Kidney (tissue), 14 donors: ENCODE measurements around the gene RNF207. TPM values are rescaled to one million over a fixed set of nuclear protein-coding genes. Genes with fewer than 3 reads are reported as not detected.

ENCODE experiments used
- DNase-seq, 5 donors: peaks; one replicate each; pipeline ENCODE4 v3.0.0-alpha.2; 2013 to 2020
- FAIRE-seq: peaks from 2 replicates; lab custom pipeline; 2012; peaks lifted over from hg19 to GRCh38; lab: Jason Lieb, UNC
- H3K27ac ChIP-seq, 2 donors: one replicate each; pipeline ENCODE4 v1.7.0; 2013; ENCODE audit warnings: low read depth in 2 of 2, low read length in 2 of 2, inconsistent platforms in 1 of 2
- H3K27me3 ChIP-seq: one replicate; pipeline ENCODE4 v1.7.1; 2013; ENCODE audit warnings: low read length, inconsistent platforms; ENCODE audit not compliant: control insufficient read depth, insufficient read depth
- H3K36me3 ChIP-seq, 3 donors: one replicate each; pipeline versions ENCODE4 v1.7.0 to v1.7.1; 2013; ENCODE audit warnings: low read length in 3 of 3, control low read depth in 1 of 3, inconsistent platforms in 1 of 3; ENCODE audit not compliant: insufficient read depth in 3 of 3, control insufficient read depth in 2 of 3
- H3K4me1 ChIP-seq, 3 donors: one replicate each; pipeline versions ENCODE4 v1.7.0 to v1.7.1; 2013; ENCODE audit warnings: low read length in 3 of 3, inconsistent platforms in 1 of 3, low read depth in 1 of 3; ENCODE audit not compliant: control insufficient read depth in 2 of 3, insufficient read depth in 2 of 3
- H3K4me3 ChIP-seq, 3 donors: one replicate each; pipeline versions ENCODE4 v1.7.0 to v1.8.1; 2013; ENCODE audit warnings: low read length in 3 of 3, control low read depth in 1 of 3, inconsistent platforms in 1 of 3
- H3K9ac ChIP-seq, 3 donors: one replicate each; pipeline versions ENCODE4 v1.7.0 to v1.7.1; 2013; ENCODE audit warnings: low read length in 3 of 3, control low read depth in 1 of 3, inconsistent platforms in 1 of 3
- H3K9me3 ChIP-seq, 3 donors: one replicate each; pipeline versions ENCODE4 v1.7.0 to v1.7.1; 2013; ENCODE audit warnings: low read length in 3 of 3, control low read depth in 1 of 3, inconsistent platforms in 1 of 3; ENCODE audit not compliant: control insufficient read depth in 2 of 3, insufficient read depth in 1 of 3
- intact Hi-C: fragments of 100-400 bp; cut with DNase I; formaldehyde crosslinking; loops from one replicate; pipeline ENCODE4 v1.11.1; 2022
- polyA plus RNA-seq: library from polyadenylated mRNA; stranded (reverse); fragments of 350-450 nt; fragmentation: Illumina TruSeq; extraction: RNeasy Lipid Tissue Mini Kit (QIAGEN cat#74804); gene quantifications from one replicate; pipeline ENCODE4 v1.2.3, GENCODE V29; 2014; ENCODE audit warnings: low read depth, low replicate concordance; ENCODE audit not compliant: insufficient read depth
- total RNA-seq: library from RNA; stranded (reverse); fragmentation: NEBNext Ultra II Directional; extraction: Animal tissue kit (Norgen Biotek cat#: 25700); gene quantifications from one replicate; pipeline ENCODE4 v1.2.1, GENCODE V29; 2021
- TF ChIP-seq, protein P1 (sequence below): IDR thresholded peaks from 3 replicates; pipeline ENCODE4 v1.5.1; 2012; ENCODE audit warnings: mild to moderate bottlenecking, moderate library complexity, borderline replicate concordance; ENCODE audit not compliant: insufficient read depth; ENCODE audit errors: extremely low read depth
- donor health status: control.
- donor health status: control.
- donor health status: control.
- donor health status: control.
- donor health status: control.
- donor health status: DM: yes; HTN: yes; CAD: no.
- donor health status: Normal renal cell carcinoma (clear cell type).

RNF207 gene
- total and polyA plus RNA-seq, 2 donors from 2014 or later: 7.7 to 43.6 TPM

- Histone ChIP-seq H3K9ac (no peak overlapping the region), H3K27me3 (peaks cover 29% of the 10 kb centered on the region), H3K4me1 (peaks cover 0 to 6% (median 0%) of the 10 kb centered on the region in 3 donors), H3K27ac (no peak overlapping the region), H3K4me3 (no peak overlapping the region), H3K36me3 (no peaks in the 10 kb centered on the region), H3K9me3 (peaks cover 0 to 2% (median 0%) of the 10 kb centered on the region in 3 donors)
- DNase-seq (peak in 1 of 5 donors; percentile 15), FAIRE-seq (no peak)
- intact Hi-C loops: no loop called here
- TF ChIP-seq, protein P1, sequence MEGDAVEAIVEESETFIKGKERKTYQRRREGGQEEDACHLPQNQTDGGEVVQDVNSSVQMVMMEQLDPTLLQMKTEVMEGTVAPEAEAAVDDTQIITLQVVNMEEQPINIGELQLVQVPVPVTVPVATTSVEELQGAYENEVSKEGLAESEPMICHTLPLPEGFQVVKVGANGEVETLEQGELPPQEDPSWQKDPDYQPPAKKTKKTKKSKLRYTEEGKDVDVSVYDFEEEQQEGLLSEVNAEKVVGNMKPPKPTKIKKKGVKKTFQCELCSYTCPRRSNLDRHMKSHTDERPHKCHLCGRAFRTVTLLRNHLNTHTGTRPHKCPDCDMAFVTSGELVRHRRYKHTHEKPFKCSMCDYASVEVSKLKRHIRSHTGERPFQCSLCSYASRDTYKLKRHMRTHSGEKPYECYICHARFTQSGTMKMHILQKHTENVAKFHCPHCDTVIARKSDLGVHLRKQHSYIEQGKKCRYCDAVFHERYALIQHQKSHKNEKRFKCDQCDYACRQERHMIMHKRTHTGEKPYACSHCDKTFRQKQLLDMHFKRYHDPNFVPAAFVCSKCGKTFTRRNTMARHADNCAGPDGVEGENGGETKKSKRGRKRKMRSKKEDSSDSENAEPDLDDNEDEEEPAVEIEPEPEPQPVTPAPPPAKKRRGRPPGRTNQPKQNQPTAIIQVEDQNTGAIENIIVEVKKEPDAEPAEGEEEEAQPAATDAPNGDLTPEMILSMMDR: no peak
These were observed 31.1 kb upstream of the RNF207 start for GRCh38 chr1:6174621-6175410.

- Histone ChIP-seq H3K27me3 (peaks cover 29% of the 10 kb centered on the region), H3K36me3 (no peaks in the 10 kb centered on the region), H3K27ac (no peak overlapping the region), H3K9me3 (peaks cover 0 to 2% (median 0%) of the 10 kb centered on the region in 3 donors), H3K4me1 (peaks cover 0 to 6% (median 0%) of the 10 kb centered on the region in 3 donors), H3K4me3 (no peak overlapping the region), H3K9ac (no peak overlapping the region)
- FAIRE-seq (no peak), DNase-seq (peak in 1 of 5 donors; percentile 8)
- TF ChIP-seq, protein P1: no peak
- intact Hi-C loops: no loop called here
These were observed 30.5 kb upstream of the RNF207 start for GRCh38 chr1:6175411-6175828.

GRCh38 chr1:6176779-6177178 is 29.1 kb upstream of the RNF207 start:
- Histone ChIP-seq H3K9ac (no peak overlapping the region), H3K36me3 (no peaks in the 10 kb centered on the region), H3K27me3 (peaks cover 34% of the 10 kb centered on the region), H3K27ac (no peak overlapping the region), H3K4me1 (peaks cover 0 to 6% (median 0%) of the 10 kb centered on the region in 3 donors), H3K4me3 (no peak overlapping the region), H3K9me3 (peaks cover 0 to 2% (median 0%) of the 10 kb centered on the region in 3 donors)
- FAIRE-seq: no peak
- intact Hi-C loops: no loop called here
- DNase-seq: peak in 1 of 5 donors; percentile 24
- TF ChIP-seq, protein P1: no peak
